ENCODE measurements around the gene TLR3.

Gene TLR3

DNA sequence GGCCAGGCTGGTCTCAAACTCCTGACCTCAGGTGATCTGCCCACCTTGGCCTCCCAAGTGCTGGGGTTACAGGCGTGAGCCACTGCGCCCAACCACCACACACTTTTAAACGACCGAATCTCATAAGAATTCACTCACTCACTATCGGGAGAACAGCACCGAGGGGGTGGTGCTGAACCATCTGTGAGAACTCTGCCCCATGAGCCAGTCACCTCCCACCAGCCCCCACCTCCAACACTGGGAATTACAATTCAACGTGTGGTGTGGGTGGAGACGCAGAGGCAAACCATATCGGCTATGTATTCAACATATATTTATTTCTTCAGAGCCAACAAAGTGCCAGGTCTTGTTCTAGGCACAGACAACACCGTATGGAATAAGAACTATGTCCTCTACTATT, 3.6 kb downstream of the TLR3 start:
- H3K27ac ChIP-seq (ENCODE audit: low read depth, low read length): no peak overlapping the region
- no peak overlapping the region for H3K4me3 ChIP-seq (ENCODE audit: insufficient read depth, low read length, poor library complexity, severe bottlenecking)
- no peak overlapping the region for H3K4me2 ChIP-seq (ENCODE audit: low read depth, low read length, poor library complexity, severe bottlenecking)
- no peaks in the 10 kb centered on the region for H3K79me2 ChIP-seq (ENCODE audit: insufficient read depth, low read length)
- no peak overlapping the region for H3K9ac ChIP-seq (ENCODE audit: low read length)
- no peak for TF ChIP-seq CTCF (IDR thresholded peaks at IDR 0.05; ENCODE audit: insufficient read depth, low read length, poor library complexity, severe bottlenecking)
- TF ChIP-seq EZH2phosphoT487 (conservative IDR thresholded peaks at IDR 0.05; ENCODE audit: low read length): no peak
- H3K36me3 ChIP-seq (ENCODE audit: low read length): no peaks in the 10 kb centered on the region
- no peak overlapping the region for H2AFZ ChIP-seq (ENCODE audit: low read depth, low read length, severe bottlenecking)
- H3F3A ChIP-seq (ENCODE audit: insufficient read depth): no peaks in the 10 kb centered on the region
- no peaks in the 10 kb centered on the region for H3K9me2 ChIP-seq (replicated peaks; ENCODE audit: insufficient read depth, low read length)
- no peaks in the 10 kb centered on the region for H3K27me3 ChIP-seq (ENCODE audit: low read length)
- H4K20me1 ChIP-seq (ENCODE audit: low read depth, low read length): no peaks in the 10 kb centered on the region
- no peaks in the 10 kb centered on the region for H3K9me3 ChIP-seq (ENCODE audit: insufficient read depth, low read length)

DNA sequence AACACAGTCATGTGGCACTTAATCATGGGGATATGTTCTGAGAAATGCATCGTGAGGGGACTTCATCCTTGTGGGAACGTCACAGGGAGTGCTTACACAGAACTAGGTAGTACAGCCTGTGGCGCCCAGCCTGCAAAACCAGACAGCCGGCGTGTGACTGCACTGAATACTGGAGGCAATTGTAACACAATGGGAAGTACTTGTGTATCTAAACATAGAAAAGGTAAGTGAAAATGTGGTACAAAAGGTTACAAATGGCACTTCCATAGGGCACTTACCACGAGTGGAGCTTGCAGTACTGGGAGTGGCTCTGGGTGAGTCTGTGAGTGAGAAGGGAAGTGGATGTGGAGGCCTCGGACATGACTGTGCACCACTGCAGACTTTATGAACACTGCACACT, 5.2 kb downstream of the TLR3 start:
- Histone ChIP-seq H3F3A (ENCODE audit: insufficient read depth) (no peaks in the 10 kb centered on the region), H3K79me2 (ENCODE audit: insufficient read depth, low read length) (no peaks in the 10 kb centered on the region), H4K20me1 (ENCODE audit: low read depth, low read length) (no peaks in the 10 kb centered on the region), H2AFZ (ENCODE audit: low read depth, low read length, severe bottlenecking) (no peak overlapping the region), H3K4me2 (ENCODE audit: low read depth, low read length, poor library complexity, severe bottlenecking) (no peak overlapping the region), H3K27me3 (ENCODE audit: low read length) (no peaks in the 10 kb centered on the region), H3K9me3 (ENCODE audit: insufficient read depth, low read length) (no peaks in the 10 kb centered on the region), H3K9me2 (replicated peaks; ENCODE audit: insufficient read depth, low read length) (no peaks in the 10 kb centered on the region), H3K36me3 (ENCODE audit: low read length) (no peaks in the 10 kb centered on the region), H3K4me3 (ENCODE audit: insufficient read depth, low read length, poor library complexity, severe bottlenecking) (no peak overlapping the region), H3K27ac (ENCODE audit: low read depth, low read length) (no peak overlapping the region), H3K9ac (ENCODE audit: low read length) (no peak overlapping the region)
- no peak for TF ChIP-seq CTCF (IDR thresholded peaks at IDR 0.05; ENCODE audit: insufficient read depth, low read length, poor library complexity, severe bottlenecking)
- TF ChIP-seq EZH2phosphoT487 (conservative IDR thresholded peaks at IDR 0.05; ENCODE audit: low read length): no peak

- Histone ChIP-seq H3K4me3 (ENCODE audit: insufficient read depth, low read length, poor library complexity, severe bottlenecking) (no peak overlapping the region), H3K36me3 (ENCODE audit: low read length) (no peaks in the 10 kb centered on the region), H3K9me3 (ENCODE audit: insufficient read depth, low read length) (no peaks in the 10 kb centered on the region), H3K9ac (ENCODE audit: low read length) (no peak overlapping the region), H3K27me3 (ENCODE audit: low read length) (no peaks in the 10 kb centered on the region), H2AFZ (ENCODE audit: low read depth, low read length, severe bottlenecking) (no peak overlapping the region), H4K20me1 (ENCODE audit: low read depth, low read length) (no peaks in the 10 kb centered on the region), H3K27ac (ENCODE audit: low read depth, low read length) (no peak overlapping the region), H3K9me2 (replicated peaks; ENCODE audit: insufficient read depth, low read length) (no peaks in the 10 kb centered on the region), H3F3A (ENCODE audit: insufficient read depth) (no peaks in the 10 kb centered on the region), H3K4me2 (ENCODE audit: low read depth, low read length, poor library complexity, severe bottlenecking) (no peak overlapping the region), H3K79me2 (ENCODE audit: insufficient read depth, low read length) (no peaks in the 10 kb centered on the region)
- TF ChIP-seq CTCF (IDR thresholded peaks at IDR 0.05; ENCODE audit: insufficient read depth, low read length, poor library complexity, severe bottlenecking) (no peak), EZH2phosphoT487 (conservative IDR thresholded peaks at IDR 0.05; ENCODE audit: low read length) (no peak)
These were observed 10.2 kb downstream of the TLR3 start for GRCh38 chr4:186078981-186079638.
